ENCODE measurements around the gene UGGT1.
A peak's percentile ranks its signal among the peaks of the same experiment; 100 is the strongest.

Gene UGGT1

GRCh38 chr2:128178650-128179460, 87.9 kb downstream of the UGGT1 start:
- TF ChIP-seq CTCF (conservative IDR thresholded peaks at IDR 0.05; ENCODE audit: low read length), result peak; percentile 92
- no peak for TF ChIP-seq EZH2phosphoT487 (IDR thresholded peaks at IDR 0.05; ENCODE audit: borderline replicate concordance)
- Histone ChIP-seq H3K27me3 (ENCODE audit: insufficient read depth, low read length, poor library complexity, severe bottlenecking) (no peaks in the 10 kb centered on the region), H4K20me1 (ENCODE audit: insufficient read depth, low read length, poor library complexity, severe bottlenecking) (no peaks in the 10 kb centered on the region), H3K9me2 (replicated peaks; ENCODE audit: low read depth, low read length) (no peaks in the 10 kb centered on the region), H3K9ac (ENCODE audit: low read depth, low read length, poor library complexity, severe bottlenecking) (no peak overlapping the region), H3K36me3 (ENCODE audit: insufficient read depth, low read length) (peaks cover 96% of the 10 kb centered on the region), H3K9me3 (ENCODE audit: insufficient read depth, low read depth, low read length) (no peaks in the 10 kb centered on the region), H3F3A (ENCODE audit: low read depth) (no peaks in the 10 kb centered on the region), H3K79me2 (ENCODE audit: insufficient read depth, low read length) (no peaks in the 10 kb centered on the region), H3K4me2 (ENCODE audit: low read depth, low read length, poor library complexity, severe bottlenecking) (no peak overlapping the region), H3K4me3 (ENCODE audit: low read length, poor library complexity, severe bottlenecking) (no peak overlapping the region), H3K4me1 (ENCODE audit: insufficient read depth, low read length, poor library complexity, severe bottlenecking) (no peaks in the 10 kb centered on the region), H2AFZ (ENCODE audit: low read length) (no peak overlapping the region)

GRCh38 chr2:128179461-128179755, 88.4 kb downstream of the UGGT1 start:
- H3K79me2 ChIP-seq (ENCODE audit: insufficient read depth, low read length), result no peaks in the 10 kb centered on the region
- H3F3A ChIP-seq (ENCODE audit: low read depth), result no peaks in the 10 kb centered on the region
- no peak overlapping the region for H2AFZ ChIP-seq (ENCODE audit: low read length)
- no peak for TF ChIP-seq EZH2phosphoT487 (IDR thresholded peaks at IDR 0.05; ENCODE audit: borderline replicate concordance)
- 0 out of 2 replicates have a peak, but pooled peaks have one; percentile 5 for TF ChIP-seq CTCF (conservative IDR thresholded peaks at IDR 0.05; ENCODE audit: low read length)
- no peaks in the 10 kb centered on the region for H3K4me1 ChIP-seq (ENCODE audit: insufficient read depth, low read length, poor library complexity, severe bottlenecking)
- no peaks in the 10 kb centered on the region for H3K27me3 ChIP-seq (ENCODE audit: insufficient read depth, low read length, poor library complexity, severe bottlenecking)
- no peak overlapping the region for H3K9ac ChIP-seq (ENCODE audit: low read depth, low read length, poor library complexity, severe bottlenecking)
- H3K4me3 ChIP-seq (ENCODE audit: low read length, poor library complexity, severe bottlenecking), result no peak overlapping the region
- H4K20me1 ChIP-seq (ENCODE audit: insufficient read depth, low read length, poor library complexity, severe bottlenecking), result no peaks in the 10 kb centered on the region
- H3K9me3 ChIP-seq (ENCODE audit: insufficient read depth, low read depth, low read length), result no peaks in the 10 kb centered on the region
- peaks cover 96% of the 10 kb centered on the region for H3K36me3 ChIP-seq (ENCODE audit: insufficient read depth, low read length)
- H3K4me2 ChIP-seq (ENCODE audit: low read depth, low read length, poor library complexity, severe bottlenecking), result no peak overlapping the region
- H3K9me2 ChIP-seq (replicated peaks; ENCODE audit: low read depth, low read length), result no peaks in the 10 kb centered on the region

GRCh38 chr2:128180031-128180430, 89.0 kb downstream of the UGGT1 start:
- H3K9ac ChIP-seq (ENCODE audit: low read depth, low read length, poor library complexity, severe bottlenecking), result no peak overlapping the region
- TF ChIP-seq CTCF (conservative IDR thresholded peaks at IDR 0.05; ENCODE audit: low read length) (no peak), EZH2phosphoT487 (IDR thresholded peaks at IDR 0.05; ENCODE audit: borderline replicate concordance) (no peak)
- no peak overlapping the region for H3K4me3 ChIP-seq (ENCODE audit: low read length, poor library complexity, severe bottlenecking)
- no peak overlapping the region for H2AFZ ChIP-seq (ENCODE audit: low read length)
- H3K4me2 ChIP-seq (ENCODE audit: low read depth, low read length, poor library complexity, severe bottlenecking), result no peak overlapping the region
- no peaks in the 10 kb centered on the region for H3K9me3 ChIP-seq (ENCODE audit: insufficient read depth, low read depth, low read length)
- no peaks in the 10 kb centered on the region for H3K9me2 ChIP-seq (replicated peaks; ENCODE audit: low read depth, low read length)
- no peaks in the 10 kb centered on the region for H3K79me2 ChIP-seq (ENCODE audit: insufficient read depth, low read length)
- H3K4me1 ChIP-seq (ENCODE audit: insufficient read depth, low read length, poor library complexity, severe bottlenecking), result no peaks in the 10 kb centered on the region
- H4K20me1 ChIP-seq (ENCODE audit: insufficient read depth, low read length, poor library complexity, severe bottlenecking), result no peaks in the 10 kb centered on the region
- no peaks in the 10 kb centered on the region for H3K27me3 ChIP-seq (ENCODE audit: insufficient read depth, low read length, poor library complexity, severe bottlenecking)
- peaks cover 91% of the 10 kb centered on the region for H3K36me3 ChIP-seq (ENCODE audit: insufficient read depth, low read length)
- no peaks in the 10 kb centered on the region for H3F3A ChIP-seq (ENCODE audit: low read depth)
